B cell (primary cell): ENCODE data around the gene SHISA2. TPM values are rescaled to one million over a fixed set of nuclear protein-coding genes. Genes with fewer than 3 reads are reported as not detected.

Experiments
- ATAC-seq: fragments of 200-7000 bp; cut with Tn5 transposase; one replicate; pipeline ENCODE4 v1.10.0; 2021; ENCODE audit warnings: low read depth, mild to moderate bottlenecking, moderate number of reproducible peaks, moderate library complexity
- CTCF ChIA-PET: fragments of 350-600 bp; sonication (Branson Sonifier 250); formaldehyde crosslinking; loops from one replicate; lab custom pipeline; 2021; ENCODE audit warnings: antibody characterized with exemption, inconsistent platforms; lab: Charles Lee
- POLR2A ChIA-PET: fragments of 350-600 bp; sonication (Branson Sonifier 250); formaldehyde crosslinking; loops from one replicate; lab custom pipeline; 2021; ENCODE audit warnings: antibody characterized with exemption; lab: Charles Lee
- DNase-seq: peaks from one replicate; pipeline ENCODE4 v3.0.0; 2013
- H2AFZ ChIP-seq: 2 replicates; pipeline ENCODE4 v1.6.1; 2012; ENCODE audit warnings: mild to moderate bottlenecking, low read depth, low read length; ENCODE audit not compliant: insufficient read depth, poor library complexity, severe bottlenecking
- H3K27ac ChIP-seq, 2 donors: 1 replicate in 1 of 2; 2 replicates in 1 of 2; pipeline ENCODE4 v1.5.1; 2012 to 2013; ENCODE audit warnings: low read length in 2 of 2, mild to moderate bottlenecking in 2 of 2, moderate library complexity in 1 of 2
- H3K27me3 ChIP-seq, 4 experiments: fragments of 200-600 bp in 1 of 4; sonication (generic) in 1 of 4; replicated peaks in 1 of 4; 1 replicate in 2 of 4; 2 replicates in 2 of 4; pipeline versions ENCODE4 v1.6.1 to v1.7.0; 2013 to 2016; ENCODE audit warnings: low read length in 3 of 4, mild to moderate bottlenecking in 2 of 4, mixed read lengths in 1 of 4, moderate library complexity in 1 of 4; ENCODE audit not compliant: insufficient read depth in 4 of 4, control insufficient read depth in 3 of 4; ENCODE audit errors: control extremely low read depth in 1 of 4
- H3K36me3 ChIP-seq, 2 experiments: replicated peaks in 1 of 2; 1 replicate in 1 of 2; 2 replicates in 1 of 2; pipeline versions ENCODE4 v1.6.1 to v1.7.1; 2013; ENCODE audit warnings: low read length in 1 of 2; ENCODE audit not compliant: insufficient read depth in 2 of 2, control insufficient read depth in 1 of 2; ENCODE audit errors: control extremely low read depth in 1 of 2, extremely low read depth in 1 of 2
- H3K4me1 ChIP-seq, 2 donors: fragments of 200-600 bp in 1 of 2; sonication (generic) in 1 of 2; 1 replicate in 1 of 2; 2 replicates in 1 of 2; pipeline versions ENCODE4 v1.5.1 to v1.6.1; 2013 to 2017; ENCODE audit warnings: low read length in 2 of 2; ENCODE audit not compliant: control insufficient read depth in 2 of 2, insufficient read depth in 2 of 2
- H3K4me2 ChIP-seq: replicated peaks from 2 replicates; pipeline ENCODE3; 2012; ENCODE audit warnings: mild to moderate bottlenecking, low read depth, low read length; ENCODE audit not compliant: poor library complexity, severe bottlenecking
- H3K4me3 ChIP-seq, 5 experiments: fragments of 200-600 bp in 1 of 5; sonication (generic) in 1 of 5; 1 replicate in 3 of 5; 2 replicates in 2 of 5; pipeline versions ENCODE4 v1.5.1 to v1.7.0; 2011 to 2016; ENCODE audit warnings: low read length in 4 of 5, mild to moderate bottlenecking in 4 of 5, low read depth in 2 of 5, control low read depth in 1 of 5, moderate library complexity in 1 of 5; ENCODE audit not compliant: insufficient read depth in 1 of 5; ENCODE audit errors: control extremely low read depth in 1 of 5, extremely low read depth in 1 of 5
- H3K79me2 ChIP-seq: fragments of 200-600 bp; sonication (generic); one replicate; pipeline ENCODE4 v1.6.0; 2016; ENCODE audit warnings: low read length; ENCODE audit not compliant: control insufficient read depth, insufficient read depth
- H3K9ac ChIP-seq: fragments of 200-600 bp; sonication (generic); 2 replicates; pipeline ENCODE4 v1.6.1; 2017; ENCODE audit warnings: mild to moderate bottlenecking, low read length, moderate library complexity
- H3K9me3 ChIP-seq, 3 donors: one replicate each; pipeline versions ENCODE4 v1.6.1 to v1.7.1; 2013; ENCODE audit warnings: low read length in 2 of 3; ENCODE audit not compliant: control insufficient read depth in 2 of 3, insufficient read depth in 1 of 3; ENCODE audit errors: control extremely low read depth in 1 of 3
- H4K20me1 ChIP-seq: 2 replicates; pipeline ENCODE4 v1.6.0; 2012; ENCODE audit warnings: mild to moderate bottlenecking, low read length; ENCODE audit not compliant: insufficient read depth, control insufficient read depth, poor library complexity, severe bottlenecking
- H3K27ac Mint-ChIP-seq: one replicate; pipeline ENCODE4 v1.8.0; 2021; ENCODE audit warnings: mixed read lengths
- H3K27me3 Mint-ChIP-seq: one replicate; pipeline ENCODE4 v1.8.0; 2021; ENCODE audit warnings: mixed read lengths
- H3K4me1 Mint-ChIP-seq: one replicate; pipeline ENCODE4 v1.8.0; 2021; ENCODE audit warnings: mixed read lengths
- H3K4me3 Mint-ChIP-seq: one replicate; pipeline ENCODE4 v1.8.0; 2021; ENCODE audit warnings: mixed read lengths
- H3K9me3 Mint-ChIP-seq: one replicate; pipeline ENCODE4 v1.8.0; 2022; ENCODE audit warnings: mixed read lengths; ENCODE audit not compliant: insufficient read depth
- EZH2 ChIP-seq: IDR thresholded peaks from 2 replicates; pipeline ENCODE4 v1.6.1; 2012; ENCODE audit warnings: borderline replicate concordance, low read depth, mild to moderate bottlenecking, moderate library complexity, low read length; ENCODE audit not compliant: insufficient read depth, poor library complexity, severe bottlenecking
- WGBS: methylation state at CpG from one replicate; pipeline ENCODE4 v1.1.5; 2013; ENCODE audit warnings: missing lambda C conversion rate; ENCODE audit not compliant: insufficient coverage; 5-methylcytosine and 5-hydroxymethylcytosine counted together
- intact Hi-C: fragments of 100-400 bp; cut with micrococcal nuclease; formaldehyde crosslinking; loops from one replicate; pipeline ENCODE4 v1.10.0; 2022
- polyA plus RNA-seq: library from polyadenylated mRNA; depleted of rRNA; stranded (reverse); fragments of >200 nt; gene quantifications from 2 replicates; pipeline ENCODE4 v1.2.3, GENCODE V29; 2012
- total RNA-seq, 2 donors: library from RNA; stranded (reverse); fragments of 120-200 nt in 1 of 2; gene quantifications; 1 replicate in 1 of 2; 2 replicates in 1 of 2; pipeline versions ENCODE4 v1.2.3 to v1.2.4, GENCODE V29; 2013 to 2022
- TF ChIP-seq, protein P1 (sequence below): fragments of 200-600 bp; IDR thresholded peaks from one replicate; pipeline ENCODE4 v1.8.0; 2022; ENCODE audit warnings: antibody characterized with exemption, mild to moderate bottlenecking

SHISA2 gene
- total and polyA plus RNA-seq, 2 donors (not counting 1 experiment from before 2014, with no cell fraction given), result 0.03 TPM; not detected in 1

DNA sequence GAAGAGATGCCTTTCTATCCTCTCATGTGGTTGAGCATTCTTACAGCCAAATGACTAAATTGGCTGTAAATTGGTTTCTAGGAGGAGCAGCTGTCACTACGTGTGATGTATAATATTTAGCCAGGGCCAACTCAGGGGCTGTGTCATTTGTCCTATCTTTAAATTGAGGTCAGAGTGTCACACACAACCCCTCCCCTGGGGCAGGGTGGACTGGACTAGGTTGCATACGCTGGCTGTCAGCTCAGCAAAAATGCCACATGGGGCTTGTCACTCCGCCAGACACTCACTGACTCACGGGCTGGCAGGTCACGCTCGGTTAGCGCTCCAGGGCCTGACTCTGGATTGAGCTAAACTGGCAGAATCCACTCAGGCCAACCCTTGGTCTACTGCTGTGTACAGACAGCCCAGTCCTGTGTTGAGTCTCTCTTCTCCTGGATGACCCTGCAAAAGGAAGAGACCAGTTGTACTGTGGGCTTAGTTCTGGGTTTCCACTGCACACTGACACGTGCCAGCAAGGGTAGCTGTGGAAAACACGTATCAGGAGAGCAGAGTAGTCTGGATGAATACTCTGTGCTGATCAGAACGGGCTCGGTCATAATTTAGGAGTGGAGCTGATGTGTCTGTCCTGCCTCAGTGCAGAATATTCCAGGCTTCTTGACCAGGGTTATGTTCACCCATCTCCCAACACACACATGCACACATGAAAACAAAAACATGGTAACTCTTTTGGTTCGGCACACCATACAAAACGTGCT, 29.1 kb downstream of the SHISA2 start:
- no peak for ATAC-seq
- no peaks in the 10 kb centered on the region for H3K4me1 Mint-ChIP-seq
- Histone ChIP-seq H4K20me1 (no peaks in the 10 kb centered on the region), H3K9ac (no peak overlapping the region), H3K4me3 (no peak overlapping the region), H3K27me3 (no peaks in the 10 kb centered on the region), H3K9me3 (no peaks in the 10 kb centered on the region), H3K4me1 (no peaks in the 10 kb centered on the region), H3K27ac (no peak overlapping the region), H3K36me3 (no peaks in the 10 kb centered on the region), H3K79me2 (no peaks in the 10 kb centered on the region), H2AFZ (no peak overlapping the region), H3K4me2 (no peak overlapping the region)
- no peak overlapping the region for H3K4me3 Mint-ChIP-seq
- no peaks in the 10 kb centered on the region for H3K9me3 Mint-ChIP-seq
- peaks cover 32% of the 10 kb centered on the region for H3K27me3 Mint-ChIP-seq
- DNase-seq, result no peak
- ChIA-PET POLR2A (no interaction called here), CTCF (no interaction called here)
- no peak overlapping the region for H3K27ac Mint-ChIP-seq
- WGBS, result 85% methylated on average over 9 of the region's 13 CpGs
- intact Hi-C loops, result no loop called here
- TF ChIP-seq, protein P1, sequence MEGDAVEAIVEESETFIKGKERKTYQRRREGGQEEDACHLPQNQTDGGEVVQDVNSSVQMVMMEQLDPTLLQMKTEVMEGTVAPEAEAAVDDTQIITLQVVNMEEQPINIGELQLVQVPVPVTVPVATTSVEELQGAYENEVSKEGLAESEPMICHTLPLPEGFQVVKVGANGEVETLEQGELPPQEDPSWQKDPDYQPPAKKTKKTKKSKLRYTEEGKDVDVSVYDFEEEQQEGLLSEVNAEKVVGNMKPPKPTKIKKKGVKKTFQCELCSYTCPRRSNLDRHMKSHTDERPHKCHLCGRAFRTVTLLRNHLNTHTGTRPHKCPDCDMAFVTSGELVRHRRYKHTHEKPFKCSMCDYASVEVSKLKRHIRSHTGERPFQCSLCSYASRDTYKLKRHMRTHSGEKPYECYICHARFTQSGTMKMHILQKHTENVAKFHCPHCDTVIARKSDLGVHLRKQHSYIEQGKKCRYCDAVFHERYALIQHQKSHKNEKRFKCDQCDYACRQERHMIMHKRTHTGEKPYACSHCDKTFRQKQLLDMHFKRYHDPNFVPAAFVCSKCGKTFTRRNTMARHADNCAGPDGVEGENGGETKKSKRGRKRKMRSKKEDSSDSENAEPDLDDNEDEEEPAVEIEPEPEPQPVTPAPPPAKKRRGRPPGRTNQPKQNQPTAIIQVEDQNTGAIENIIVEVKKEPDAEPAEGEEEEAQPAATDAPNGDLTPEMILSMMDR, result no peak
- no peak for TF ChIP-seq EZH2

DNA sequence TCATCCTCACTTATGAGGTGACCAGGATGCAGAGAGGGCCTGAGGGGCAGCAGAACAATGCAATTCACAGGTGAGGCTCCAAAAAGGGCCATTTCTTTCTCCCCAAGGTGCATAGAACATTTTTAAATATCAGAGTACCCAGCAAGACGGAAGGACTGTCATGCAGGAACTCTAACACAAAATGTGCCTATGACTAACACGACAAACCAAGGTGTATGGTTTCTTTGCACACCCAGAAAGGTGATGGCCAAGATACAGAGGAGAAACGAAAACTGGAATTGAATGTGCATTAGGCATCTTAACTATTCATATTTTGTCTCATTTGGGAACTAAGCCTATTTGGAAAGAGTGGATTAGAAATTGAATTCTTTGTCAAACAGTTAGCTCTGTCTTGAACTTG, 29.9 kb downstream of the SHISA2 start:
- H3K27me3 Mint-ChIP-seq, result peaks cover 29% of the 10 kb centered on the region

More for the DNA sequence above, 29.9 kb downstream of the SHISA2 start:
- Mint-ChIP-seq H3K27ac (no peak overlapping the region), H3K4me3 (no peak overlapping the region), H3K9me3 (no peaks in the 10 kb centered on the region), H3K4me1 (no peaks in the 10 kb centered on the region)
- DNase-seq, result no peak
- WGBS, result 80% methylated on average over 1 of the region's 3 CpGs
- ChIA-PET POLR2A (no interaction called here), CTCF (no interaction called here)
- no peaks in the 10 kb centered on the region for H3K4me1 ChIP-seq
- TF ChIP-seq, protein P1, result no peak
- TF ChIP-seq EZH2, result no peak
- no peak for ATAC-seq
- H3K79me2 ChIP-seq, result no peaks in the 10 kb centered on the region
- H2AFZ ChIP-seq, result no peak overlapping the region
- H3K9ac ChIP-seq, result no peak overlapping the region
- H3K27ac ChIP-seq, result no peak overlapping the region
- no peak overlapping the region for H3K4me2 ChIP-seq
- H4K20me1 ChIP-seq, result no peaks in the 10 kb centered on the region
- intact Hi-C loops, result no loop called here
- H3K9me3 ChIP-seq, result no peaks in the 10 kb centered on the region
- H3K27me3 ChIP-seq, result no peaks in the 10 kb centered on the region
- H3K4me3 ChIP-seq, result no peak overlapping the region
- no peaks in the 10 kb centered on the region for H3K36me3 ChIP-seq
